GM18951 (cell line): ENCODE results near the gene KIRREL3.

ENCODE experiments used
- POLR2A ChIP-seq: IDR thresholded peaks from 4 replicates; pipeline ENCODE4 v1.6.1; 2011; ENCODE audit warnings: mild to moderate bottlenecking; ENCODE audit not compliant: insufficient read length, insufficient read depth; ENCODE audit errors: extremely low read depth
- in situ Hi-C: fragments of 300-500 bp; cut with MboI; formaldehyde crosslinking; loops from one replicate; pipeline ENCODE4 v1.12.0; 2022; ENCODE audit warnings: low sequenced_read_pairs, mixed read lengths, inconsistent platforms; ENCODE audit not compliant: unreplicated experiment

The KIRREL3 gene

DNA sequence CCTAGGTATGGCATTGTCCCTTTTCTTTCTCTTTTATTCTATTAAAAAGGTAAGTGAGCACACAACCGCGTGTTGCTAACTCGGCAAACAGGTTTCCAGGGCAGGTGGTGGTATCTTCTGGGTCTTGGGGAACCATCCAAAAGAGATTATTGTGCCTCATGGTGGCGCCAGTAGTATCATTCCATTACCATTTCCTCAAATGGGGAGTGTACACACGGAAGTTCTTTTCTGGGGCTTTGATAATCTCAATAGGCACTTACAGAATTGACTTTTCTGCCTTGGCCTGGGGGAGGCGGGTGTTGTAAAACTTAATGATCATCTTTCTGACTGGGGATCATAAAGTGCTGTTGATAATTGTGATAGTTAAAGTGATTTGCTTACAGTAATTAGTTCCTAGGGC is 234.1 kb downstream of the KIRREL3 start:
- in situ Hi-C loops: no loop called here
- TF ChIP-seq POLR2A: no peak

DNA sequence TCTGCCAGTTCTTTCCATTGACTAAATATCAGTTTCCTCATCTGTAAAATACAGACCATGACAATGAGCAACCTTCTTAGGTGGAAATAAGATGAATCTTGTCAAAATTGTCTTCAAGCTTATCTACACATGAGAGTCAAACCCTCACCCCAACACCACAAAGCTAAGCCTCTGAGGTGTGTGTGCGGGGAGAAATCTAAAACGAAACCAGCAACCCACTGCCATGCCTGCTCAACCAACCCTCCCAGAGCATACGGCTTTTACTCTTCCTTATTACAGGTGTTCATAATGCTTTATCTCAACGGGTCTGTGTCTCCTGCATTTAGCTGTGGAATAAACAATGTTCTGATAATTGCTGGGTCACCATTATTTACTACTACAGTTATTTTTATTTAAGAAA is 235.4 kb downstream of the KIRREL3 start:
- in situ Hi-C loops: no loop called here
- TF ChIP-seq POLR2A: no peak

DNA sequence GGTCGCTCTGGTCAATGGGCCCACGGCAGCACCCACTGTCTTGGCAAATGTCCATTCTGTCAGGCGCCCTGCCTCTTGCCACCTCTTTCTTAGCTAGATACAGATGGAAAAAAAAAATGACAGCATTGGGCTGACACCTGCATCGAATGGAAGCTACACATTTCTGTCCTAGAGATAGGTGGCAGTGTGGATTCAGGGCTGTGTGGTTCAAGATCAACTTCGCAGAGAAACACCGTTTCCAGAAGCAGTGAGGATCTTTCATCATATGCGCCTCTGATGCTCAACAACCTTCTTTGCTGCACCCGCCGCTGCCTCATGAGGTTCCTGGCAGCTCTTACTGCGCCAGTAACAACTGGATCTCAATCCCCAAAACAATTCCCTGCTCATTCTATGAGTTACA is 236.3 kb downstream of the KIRREL3 start:
- in situ Hi-C loops: no loop called here
- TF ChIP-seq POLR2A: no peak

DNA sequence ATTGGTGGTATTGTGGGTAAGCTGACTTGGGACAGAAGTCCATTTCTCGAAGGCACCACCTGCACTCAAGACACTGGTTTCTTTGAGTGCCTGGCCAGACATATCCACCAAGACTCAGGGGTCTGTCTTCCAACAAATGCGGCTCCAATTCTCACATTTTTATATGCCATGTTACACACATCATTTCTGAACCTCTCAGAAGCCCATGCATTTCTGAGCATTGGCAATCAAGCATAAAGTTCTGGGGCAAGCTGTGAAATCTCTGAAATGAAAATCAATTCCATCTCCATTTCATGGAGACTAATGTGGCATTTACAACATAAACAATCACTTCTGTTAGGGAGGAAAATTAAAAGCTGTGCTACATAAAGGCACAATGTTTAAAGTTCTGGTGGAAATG is 243.7 kb downstream of the KIRREL3 start:
- in situ Hi-C loops: no loop called here
- TF ChIP-seq POLR2A: no peak

DNA sequence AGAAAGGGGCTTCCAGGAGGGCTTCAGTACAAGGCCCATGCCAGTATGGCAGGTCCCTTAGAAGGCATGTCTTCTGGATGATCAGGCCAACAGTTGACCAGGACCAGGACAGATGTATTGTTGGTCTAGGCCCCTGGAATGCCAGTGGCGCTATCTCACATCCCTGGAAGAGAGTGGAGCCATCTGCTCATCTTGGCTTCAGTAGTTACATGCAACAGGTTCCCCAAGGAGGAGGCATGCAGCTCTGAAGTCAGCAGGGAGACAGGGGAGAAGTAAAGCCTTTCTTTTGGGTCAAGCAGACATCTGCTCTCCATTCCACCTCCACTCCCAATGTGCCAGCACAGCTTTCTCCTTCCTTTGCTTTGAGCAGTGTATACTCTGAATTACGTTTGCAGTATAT is 244.1 kb downstream of the KIRREL3 start:
- in situ Hi-C loops: no loop called here
- no peak for TF ChIP-seq POLR2A

DNA sequence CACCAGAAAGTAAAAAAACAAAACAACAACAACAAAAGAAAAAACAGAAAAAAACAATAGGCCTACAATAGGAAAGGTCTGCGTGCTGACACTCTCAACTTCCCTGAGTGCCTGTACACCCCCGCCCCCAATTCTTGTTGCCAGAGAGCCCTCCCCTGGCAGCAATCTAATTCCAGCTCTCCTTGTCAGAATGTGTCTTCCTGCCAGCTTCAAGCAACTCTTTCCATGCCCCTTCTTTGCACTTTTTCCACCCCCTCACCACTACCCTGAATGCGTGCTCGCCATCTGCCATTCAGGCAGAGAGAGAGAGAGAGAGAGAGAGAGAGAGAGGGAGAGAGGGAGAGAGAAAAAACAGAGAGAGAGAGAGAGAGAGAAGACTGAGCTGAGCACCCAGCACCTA is 245.0 kb downstream of the KIRREL3 start:
- TF ChIP-seq POLR2A: no peak
- in situ Hi-C loops: no loop called here

DNA sequence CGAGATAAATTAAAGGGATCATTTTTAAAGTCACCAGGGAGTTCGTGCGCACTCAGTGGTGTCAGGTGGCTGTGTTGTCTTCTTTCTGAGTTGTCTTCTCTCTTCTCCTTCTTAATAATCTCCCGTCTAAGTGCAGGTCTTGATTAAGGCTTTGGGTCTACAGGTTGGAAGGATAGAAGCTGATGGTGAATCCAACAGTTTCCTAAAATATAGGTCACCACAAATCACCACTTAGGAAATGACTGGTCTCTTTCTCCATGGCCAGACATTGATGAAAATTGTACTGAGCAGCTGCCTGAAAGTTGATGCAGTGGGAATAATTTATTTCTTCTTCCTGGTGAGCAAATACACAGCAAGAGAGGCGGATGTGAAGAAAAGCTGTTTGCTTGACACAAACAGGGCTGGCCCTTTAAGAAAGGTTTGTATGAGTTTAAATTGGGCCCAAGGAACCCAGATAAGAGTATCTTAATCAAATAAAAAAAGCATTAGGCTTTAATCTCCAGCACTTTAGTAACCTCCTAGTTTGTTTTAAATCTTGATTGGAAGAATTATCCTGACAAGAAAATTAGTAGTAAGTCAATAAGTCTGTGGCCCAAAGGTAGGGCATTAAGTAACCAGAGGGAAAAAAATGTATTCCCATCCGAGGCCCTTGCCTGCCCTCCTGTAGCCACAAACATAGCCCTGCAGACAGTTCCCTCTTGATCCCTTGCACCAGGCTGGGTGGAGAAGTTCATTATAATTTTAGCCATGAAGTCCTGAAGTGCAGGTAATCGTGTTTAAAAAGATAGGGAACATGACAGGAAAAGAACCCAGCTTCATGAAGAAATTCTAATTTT is 245.8 kb downstream of the KIRREL3 start:
- in situ Hi-C loops: no loop called here
- no peak for TF ChIP-seq POLR2A

DNA sequence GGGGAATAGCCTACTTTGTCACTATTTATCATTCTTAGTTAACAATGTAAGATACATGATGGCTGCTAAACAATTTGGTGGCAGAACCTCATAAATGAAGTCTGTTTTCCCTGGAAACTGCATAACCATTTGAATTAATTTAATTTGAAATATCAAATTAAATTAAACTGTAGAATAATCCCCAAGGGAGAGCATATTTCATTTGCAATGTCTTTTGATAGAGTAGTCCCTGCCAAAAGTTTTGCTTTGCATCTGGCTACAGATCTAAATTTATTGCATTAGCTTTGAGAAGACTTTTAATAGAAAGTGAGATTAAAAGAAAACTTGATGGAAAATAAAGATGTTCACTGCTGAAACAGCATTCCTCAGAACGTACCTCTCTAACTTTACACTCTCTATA is 246.6 kb downstream of the KIRREL3 start:
- in situ Hi-C loops: no loop called here

DNA sequence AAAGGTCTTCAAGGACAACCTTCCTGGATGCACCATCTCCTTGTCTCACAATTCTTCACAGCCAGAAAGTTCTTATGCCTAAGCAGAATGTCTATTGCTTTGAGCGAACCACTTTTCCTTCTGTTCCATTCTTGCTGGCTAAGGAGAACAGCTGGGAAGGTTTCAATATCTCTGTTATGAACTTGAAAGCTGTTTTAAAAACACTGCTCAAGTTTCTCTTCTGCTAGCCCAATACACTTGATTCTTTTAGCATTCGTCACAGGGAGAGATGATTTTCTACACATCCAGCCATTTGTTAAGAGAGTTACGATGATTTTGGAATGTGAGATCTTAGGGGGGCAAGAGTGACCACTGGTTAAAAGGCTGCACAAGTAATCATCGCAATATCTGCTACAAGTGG is 249.3 kb downstream of the KIRREL3 start:
- in situ Hi-C loops: no loop called here
- no peak for TF ChIP-seq POLR2A

More for the DNA sequence above, 246.6 kb downstream of the KIRREL3 start:
- TF ChIP-seq POLR2A: no peak

DNA sequence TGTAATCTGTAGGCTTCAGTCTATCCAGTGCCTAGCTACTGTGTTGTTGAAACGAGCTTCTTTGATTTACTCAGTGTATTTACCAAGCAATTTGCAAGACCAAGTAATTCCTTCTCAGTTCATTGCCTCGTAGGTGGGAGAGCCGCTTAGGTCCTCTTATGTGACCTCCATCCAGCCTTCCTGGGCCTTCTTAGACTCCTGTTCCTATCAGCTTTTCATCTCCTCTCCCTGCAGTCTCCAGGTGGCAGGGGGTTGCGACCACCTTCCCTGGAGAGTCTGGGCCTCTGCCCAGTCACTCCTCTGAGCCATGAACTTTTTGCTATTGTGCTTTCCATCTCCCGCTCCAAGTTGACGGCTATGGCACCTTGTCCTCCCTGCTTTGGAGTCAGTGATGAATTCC is 251.8 kb downstream of the KIRREL3 start:
- in situ Hi-C loops: no loop called here
- TF ChIP-seq POLR2A: no peak

DNA sequence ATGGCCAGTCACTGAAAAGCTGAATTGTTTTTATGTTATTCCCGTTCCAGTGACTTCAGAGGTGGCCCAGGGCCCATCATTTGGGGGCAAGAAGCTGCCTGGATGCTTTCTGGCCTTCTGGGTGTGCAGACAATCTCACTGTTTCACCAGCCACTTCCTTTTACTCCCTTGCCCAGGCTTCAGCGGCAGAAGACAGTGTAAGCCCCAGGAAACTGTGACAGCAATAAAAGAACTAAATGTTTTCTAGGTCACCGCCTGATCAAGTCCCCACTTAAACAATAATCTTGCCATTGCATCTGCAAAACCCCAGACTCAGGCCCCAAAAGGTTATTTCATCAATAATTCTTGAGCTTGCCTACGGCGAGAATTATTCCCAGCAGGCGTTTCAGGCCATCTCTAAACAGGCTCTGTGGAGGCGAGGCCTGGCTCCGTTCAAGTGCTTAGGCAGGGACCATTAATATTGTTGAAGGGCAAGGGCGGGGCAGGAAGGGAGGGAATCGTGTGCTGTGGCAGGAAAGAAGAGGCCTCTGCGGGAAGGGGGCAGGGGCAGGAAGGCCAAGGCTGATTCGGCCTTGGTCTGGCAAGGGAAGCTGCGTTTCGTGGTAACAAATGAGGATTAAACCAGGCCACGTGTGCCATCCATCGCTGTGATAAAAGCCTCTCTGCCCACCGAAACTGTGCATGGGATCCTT is 252.3 kb downstream of the KIRREL3 start:
- TF ChIP-seq POLR2A: no peak
- in situ Hi-C loops: no loop called here

DNA sequence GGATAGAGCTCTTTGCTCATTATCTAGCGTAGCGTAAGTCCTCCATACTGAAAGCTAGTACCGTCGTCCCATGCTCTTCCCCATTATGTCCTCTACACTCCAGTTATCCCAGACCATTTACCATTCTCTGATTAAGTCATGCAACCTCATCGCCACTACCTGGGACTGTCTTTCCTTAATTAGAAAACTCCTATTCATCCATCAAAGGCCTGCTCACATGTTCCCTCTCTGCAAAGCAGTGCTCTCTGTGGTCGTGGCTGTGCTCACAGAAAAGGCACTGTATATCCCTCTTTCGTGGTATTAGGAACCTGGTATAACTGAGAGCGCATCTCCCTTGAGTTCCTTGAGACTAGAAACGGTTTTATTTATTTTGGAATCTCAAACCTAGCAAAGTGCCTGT is 253.3 kb downstream of the KIRREL3 start:
- in situ Hi-C loops: no loop called here
- TF ChIP-seq POLR2A: no peak

DNA sequence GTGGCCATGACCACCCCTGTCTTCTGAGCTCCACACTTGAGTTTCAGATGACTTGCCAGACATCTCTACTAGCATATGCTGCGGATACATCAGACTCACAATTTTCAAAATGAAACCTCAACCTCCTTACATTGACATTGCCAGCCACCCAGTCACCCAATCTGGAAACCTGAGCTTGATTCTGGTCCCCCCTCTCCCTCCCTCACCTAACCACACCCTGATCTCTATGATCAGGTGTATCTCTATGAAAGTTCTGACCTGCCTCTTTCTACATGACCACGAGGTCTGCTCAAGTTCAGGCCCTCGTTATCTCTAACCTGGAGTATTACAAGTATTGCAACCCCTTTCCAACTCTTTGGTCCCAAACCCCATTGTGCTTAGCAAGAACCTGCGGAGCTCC is 254.1 kb downstream of the KIRREL3 start:
- in situ Hi-C loops: no loop called here

DNA sequence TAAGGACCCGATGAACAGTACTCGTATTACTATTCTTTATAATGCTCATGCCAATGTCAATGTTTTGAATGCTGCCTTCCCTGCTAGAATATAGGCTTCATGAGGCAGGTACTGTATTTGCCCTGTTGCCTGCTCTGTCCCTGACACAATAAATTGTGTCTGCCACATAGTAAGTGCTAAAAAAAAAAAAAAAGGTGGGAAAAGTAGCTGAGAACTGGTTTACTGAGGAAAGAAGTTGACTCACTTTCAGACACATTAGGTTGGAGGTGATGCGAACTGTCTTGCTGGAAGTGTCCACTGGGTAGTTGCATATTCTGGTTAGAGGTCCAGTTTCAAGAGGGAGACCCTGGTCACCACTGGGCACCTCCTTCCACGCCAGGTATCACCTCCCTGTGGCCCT is 255.9 kb downstream of the KIRREL3 start:
- in situ Hi-C loops: no loop called here
- no peak for TF ChIP-seq POLR2A

More for the DNA sequence above, 254.1 kb downstream of the KIRREL3 start:
- no peak for TF ChIP-seq POLR2A

DNA sequence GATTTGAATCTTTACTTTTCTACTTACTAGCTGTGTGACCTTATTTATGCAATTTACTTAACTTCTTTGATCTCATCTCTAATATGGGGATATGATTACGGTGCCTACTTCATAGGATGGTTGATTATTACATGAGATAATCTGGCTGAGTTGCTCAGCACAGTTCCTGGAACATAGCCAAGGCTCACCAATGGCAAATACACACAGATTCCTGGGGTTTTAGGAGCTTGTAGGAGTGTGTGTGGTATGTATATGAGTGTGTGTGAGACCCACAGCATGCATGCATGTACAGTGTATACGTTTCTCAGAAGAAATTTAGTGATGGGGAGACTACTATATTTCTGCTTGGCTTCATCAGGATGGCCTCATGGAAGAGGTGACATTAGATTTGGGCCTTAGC is 256.9 kb downstream of the KIRREL3 start:
- in situ Hi-C loops: no loop called here
- no peak for TF ChIP-seq POLR2A

DNA sequence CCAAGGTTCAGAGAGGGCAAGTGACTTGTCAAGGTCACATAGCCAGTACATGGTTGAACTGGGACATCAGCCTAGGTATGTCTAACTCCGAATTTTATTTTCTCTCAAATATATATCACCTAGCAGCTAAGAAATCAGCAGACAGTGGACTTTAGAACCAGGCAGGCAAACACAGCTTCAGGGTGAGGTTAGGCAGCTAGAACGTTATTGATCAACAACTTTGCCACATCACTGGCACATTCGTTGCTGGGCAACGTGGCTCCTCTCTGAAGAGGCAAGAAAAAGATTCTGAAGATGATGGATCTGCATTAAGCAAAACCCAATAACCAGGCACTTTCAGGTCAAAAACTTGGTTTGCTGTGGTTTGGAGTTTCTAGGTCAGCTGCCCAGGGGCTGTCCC is 258.0 kb downstream of the KIRREL3 start:
- no peak for TF ChIP-seq POLR2A
- in situ Hi-C loops: no loop called here
